Dedifferentiated amniotic fluid mesenchymal stem cell (primary cell): Measurements from ENCODE around the gene FCHO1.

Source experiments
- DNase-seq: peaks from one replicate; pipeline ENCODE4 v3.0.0-alpha.2; 2016; ENCODE audit errors: extremely low spot score

Gene FCHO1

GRCh38 chr19:17751103-17751911, at the start of gene FCHO1:
Gene FCHO1, plus strand, starts transcription at chr19:17751477. Its CDS starts 3,688 bp downstream, at chr19:17755165.
- no peak for DNase-seq

GRCh38 chr19:17703824-17704463, 47.3 kb upstream of the FCHO1 start:
- DNase-seq, result no peak

GRCh38 chr19:17706750-17707181, 44.5 kb upstream of the FCHO1 start:
- no peak for DNase-seq

- DNase-seq, result no peak
Observed at GRCh38 chr19:17711851-17712250, 39.4 kb upstream of the FCHO1 start.

GRCh38 chr19:17716309-17716929, 34.9 kb upstream of the FCHO1 start:
- DNase-seq, result no peak

GRCh38 chr19:17718550-17718946, 32.7 kb upstream of the FCHO1 start:
- DNase-seq, result no peak

- no peak for DNase-seq
Observed at GRCh38 chr19:17718947-17719711, 32.1 kb upstream of the FCHO1 start, which contains the start of gene MAP1S. Gene MAP1S, plus strand, starts transcription at chr19:17719480. Its CDS starts 23 bp downstream, at chr19:17719503.

- DNase-seq, result no peak
Observed at GRCh38 chr19:17719730-17720400, 31.4 kb upstream of the FCHO1 start.

GRCh38 chr19:17720440-17720839, 30.8 kb upstream of the FCHO1 start:
- DNase-seq, result no peak

- no peak for DNase-seq
Observed at GRCh38 chr19:17721111-17721628, 30.1 kb upstream of the FCHO1 start.

GRCh38 chr19:17721821-17722220, 29.5 kb upstream of the FCHO1 start:
- no peak for DNase-seq

- no peak for DNase-seq
Observed at GRCh38 chr19:17722655-17723240, 28.5 kb upstream of the FCHO1 start.

GRCh38 chr19:17724655-17725054, 26.6 kb upstream of the FCHO1 start:
- no peak for DNase-seq

- no peak for DNase-seq
Observed at GRCh38 chr19:17725422-17726078, 25.7 kb upstream of the FCHO1 start.

- no peak for DNase-seq
Observed at GRCh38 chr19:17726136-17726741, 25.0 kb upstream of the FCHO1 start.

- DNase-seq, result no peak
Observed at GRCh38 chr19:17726964-17727773, 24.1 kb upstream of the FCHO1 start.

GRCh38 chr19:17727843-17728242, 23.4 kb upstream of the FCHO1 start:
- DNase-seq, result no peak

- DNase-seq, result no peak
Observed at GRCh38 chr19:17733127-17733526, 18.1 kb upstream of the FCHO1 start.

GRCh38 chr19:17734146-17734545, 17.1 kb upstream of the FCHO1 start:
- DNase-seq, result no peak
